ENCODE data around the gene GNAQ.

GRCh38 chr9:78015241-78015640 is 16.4 kb downstream of the GNAQ start:
- TF ChIP-seq, protein P1, sequence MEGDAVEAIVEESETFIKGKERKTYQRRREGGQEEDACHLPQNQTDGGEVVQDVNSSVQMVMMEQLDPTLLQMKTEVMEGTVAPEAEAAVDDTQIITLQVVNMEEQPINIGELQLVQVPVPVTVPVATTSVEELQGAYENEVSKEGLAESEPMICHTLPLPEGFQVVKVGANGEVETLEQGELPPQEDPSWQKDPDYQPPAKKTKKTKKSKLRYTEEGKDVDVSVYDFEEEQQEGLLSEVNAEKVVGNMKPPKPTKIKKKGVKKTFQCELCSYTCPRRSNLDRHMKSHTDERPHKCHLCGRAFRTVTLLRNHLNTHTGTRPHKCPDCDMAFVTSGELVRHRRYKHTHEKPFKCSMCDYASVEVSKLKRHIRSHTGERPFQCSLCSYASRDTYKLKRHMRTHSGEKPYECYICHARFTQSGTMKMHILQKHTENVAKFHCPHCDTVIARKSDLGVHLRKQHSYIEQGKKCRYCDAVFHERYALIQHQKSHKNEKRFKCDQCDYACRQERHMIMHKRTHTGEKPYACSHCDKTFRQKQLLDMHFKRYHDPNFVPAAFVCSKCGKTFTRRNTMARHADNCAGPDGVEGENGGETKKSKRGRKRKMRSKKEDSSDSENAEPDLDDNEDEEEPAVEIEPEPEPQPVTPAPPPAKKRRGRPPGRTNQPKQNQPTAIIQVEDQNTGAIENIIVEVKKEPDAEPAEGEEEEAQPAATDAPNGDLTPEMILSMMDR (IDR thresholded peaks at IDR 0.05) = no peak
- TF ChIP-seq POLR2A (IDR thresholded peaks at IDR 0.05) (no peak), EP300 (IDR thresholded peaks at IDR 0.05) (no peak)
